ENCODE data around the gene PSPC1.
"Not testable (repeated sequence)": the region's sequence is repeated elsewhere in the genome, so short reads cannot be mapped to it uniquely, and the experiment has no call there.

DNA sequence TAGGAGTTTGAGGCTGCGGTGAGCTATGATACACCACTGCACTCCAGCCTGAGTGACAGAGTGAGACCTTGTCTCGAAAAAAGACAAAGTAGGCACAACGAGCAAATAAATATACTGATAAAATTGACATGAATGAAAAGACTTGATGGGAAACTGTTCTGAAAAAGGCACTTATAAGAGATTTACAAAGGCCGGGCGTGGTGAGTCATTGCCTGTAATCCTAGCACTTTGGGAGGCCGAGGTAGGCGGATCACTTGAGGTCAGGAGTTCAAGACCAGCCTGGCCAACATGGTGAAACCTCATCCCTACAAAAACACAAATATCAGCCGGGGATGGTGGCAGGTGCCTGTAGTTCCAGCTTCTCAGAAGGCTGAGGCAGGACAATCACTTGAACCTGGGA is 91.3 kb downstream of the PSPC1 start:
- TF ChIP-seq POLR2A (IDR thresholded peaks at IDR 0.05; ENCODE audit: low read depth, low read length); POLR2AphosphoS5 (IDR thresholded peaks at IDR 0.05; ENCODE audit: low read depth, low read length); POU2F2 (IDR thresholded peaks at IDR 0.05; ENCODE audit: low read depth, low read length); TAF1 (IDR thresholded peaks at IDR 0.05; ENCODE audit: low read depth, low read length); SPI1 (IDR thresholded peaks at IDR 0.05; ENCODE audit: low read depth, low read length); PAX5 (IDR thresholded peaks at IDR 0.05; ENCODE audit: insufficient read depth, low read length, severe bottlenecking): not testable (repeated sequence)
